HL-60 (cell line): ENCODE data around the gene CATSPERD.

Experiments
- DNase-seq, 2 experiments: peaks; one replicate each; pipeline ENCODE4 v3.0.0-alpha.2; 2010 to 2020; ENCODE audit warnings: low read depth in 1 of 2, low spot score in 1 of 2
- H3K27ac ChIP-seq: fragments of 250-450 bp; sonication (Bioruptor Pico); replicated peaks from 2 replicates; pipeline ENCODE4 v1.5.1; 2020; ENCODE audit warnings: mild to moderate bottlenecking, moderate library complexity
- H3K27me3 ChIP-seq: fragments of 250-450 bp; sonication (Bioruptor Pico); 2 replicates; pipeline ENCODE4 v1.5.1; 2021; ENCODE audit warnings: mild to moderate bottlenecking, moderate library complexity; ENCODE audit not compliant: insufficient read depth, poor library complexity, severe bottlenecking
- H3K4me3 ChIP-seq: replicated peaks from 2 replicates; pipeline ENCODE4 v1.5.1; 2011; ENCODE audit warnings: mild to moderate bottlenecking, control low read depth, low read length; ENCODE audit not compliant: insufficient read depth
- CTCF ChIP-seq: IDR thresholded peaks from one replicate; pipeline ENCODE4 v1.5.1; 2011; ENCODE audit warnings: low read length, control low read depth, inconsistent platforms; ENCODE audit not compliant: insufficient read depth
- GABPA ChIP-seq: IDR thresholded peaks from 2 replicates; pipeline ENCODE4 v1.6.1; 2012; ENCODE audit warnings: low read depth
- POLR2AphosphoS5 ChIP-seq: IDR thresholded peaks from 2 replicates; pipeline ENCODE4 v1.6.1; 2012; ENCODE audit warnings: low read depth
- REST ChIP-seq: IDR thresholded peaks from 2 replicates; pipeline ENCODE4 v1.6.1; 2012; ENCODE audit warnings: low read depth; ENCODE audit not compliant: insufficient replicate concordance
- SPI1 ChIP-seq: IDR thresholded peaks from 2 replicates; pipeline ENCODE4 v1.6.1; 2012; ENCODE audit warnings: low read depth, mild to moderate bottlenecking, borderline replicate concordance

Gene CATSPERD

DNA sequence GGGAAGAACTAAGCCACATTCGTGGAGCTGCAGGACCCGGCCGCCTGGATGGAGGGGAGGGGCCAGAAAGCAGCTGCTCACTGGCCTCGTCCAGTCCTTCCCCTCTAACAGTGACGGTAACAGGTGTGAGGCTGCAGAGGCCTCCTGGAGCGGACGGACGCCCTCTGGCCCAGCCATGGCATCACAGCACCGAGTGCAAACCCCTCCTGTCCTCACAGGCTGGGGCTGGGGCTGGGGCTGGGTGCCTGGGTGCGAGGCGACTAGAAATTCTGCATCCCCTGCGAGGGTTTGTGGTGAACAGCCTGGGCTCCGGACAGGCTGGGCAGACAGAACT lies 43.7 kb upstream of the CATSPERD start:
- Histone ChIP-seq H3K27me3 (no peaks in the 10 kb centered on the region), H3K27ac (no peak overlapping the region), H3K4me3 (no peak overlapping the region)
- no peak for DNase-seq
- TF ChIP-seq GABPA: no peak
- TF ChIP-seq REST: no peak
- TF ChIP-seq CTCF: no peak
- no peak for TF ChIP-seq POLR2AphosphoS5
- no peak for TF ChIP-seq SPI1

DNA sequence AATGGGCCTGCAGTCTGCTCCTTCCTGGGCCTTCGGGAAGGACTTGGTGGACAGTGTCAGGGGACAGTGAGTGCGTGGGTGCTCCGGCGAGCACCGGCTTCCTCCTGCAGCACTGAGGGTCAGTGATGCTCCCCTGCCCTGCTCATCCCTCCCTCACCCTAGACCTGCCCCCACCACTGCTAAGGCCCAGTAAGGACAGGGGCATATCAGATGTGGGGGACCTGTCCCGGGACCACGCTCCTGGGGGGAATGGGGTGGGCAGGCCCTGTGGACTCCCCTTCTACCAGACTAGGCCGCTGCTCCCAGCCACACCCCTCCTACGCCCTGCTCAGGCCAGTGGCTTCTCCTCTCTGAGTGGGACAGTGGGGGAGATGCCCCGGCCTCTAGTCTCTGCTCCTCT lies 43.3 kb upstream of the CATSPERD start:
- TF ChIP-seq GABPA: no peak
- TF ChIP-seq CTCF: no peak
- TF ChIP-seq REST: no peak
- TF ChIP-seq SPI1: no peak
- peak; percentile 21; the same call in 1 of the 2 replicates for TF ChIP-seq POLR2AphosphoS5
- no peak overlapping the region for H3K4me3 ChIP-seq
- H3K27ac ChIP-seq: no peak overlapping the region
- no peak for DNase-seq
- no peaks in the 10 kb centered on the region for H3K27me3 ChIP-seq

DNA sequence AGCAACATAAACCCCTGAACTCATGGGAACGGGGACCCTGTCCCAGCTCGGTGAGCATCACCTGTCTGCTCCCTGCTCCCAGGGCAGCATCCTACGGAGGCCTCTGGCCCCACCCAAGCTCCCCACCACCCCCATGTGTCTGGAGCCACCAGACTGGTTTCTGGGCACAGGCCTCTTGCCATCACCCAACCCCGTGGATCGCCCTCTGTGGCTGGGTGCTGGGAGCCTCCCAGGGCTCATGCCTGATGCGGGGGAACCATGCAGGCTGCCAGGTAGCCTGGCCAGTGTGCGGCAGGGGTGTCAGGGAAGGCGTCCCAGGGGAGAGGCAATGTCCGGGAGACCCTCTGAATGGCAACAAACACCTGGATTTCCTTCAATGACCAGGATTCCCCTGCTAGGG lies 42.9 kb upstream of the CATSPERD start:
- Histone ChIP-seq H3K27ac (no peak overlapping the region), H3K27me3 (no peaks in the 10 kb centered on the region), H3K4me3 (no peak overlapping the region)
- TF ChIP-seq POLR2AphosphoS5: no peak
- no peak for TF ChIP-seq GABPA
- TF ChIP-seq REST: no peak
- TF ChIP-seq CTCF: no peak
- no peak for TF ChIP-seq SPI1
- DNase-seq: no peak
